ENCODE measurements around the gene CCDC170. TPM values are rescaled to one million over a fixed set of nuclear protein-coding genes. Genes with fewer than 3 reads are reported as not detected.

The CCDC170 gene
- total and polyA plus RNA-seq, 9 of the 15 experiments (the other 6 are each of a cell fraction or from before 2014, with no cell fraction given) = 0.01 to 0.18 (median 0.05) TPM; not detected in 6

GRCh38 chr6:151451950-151452749 lies 41.7 kb upstream of the CCDC170 start, which contains the start of gene RMND1 (continued):
- TF ChIP-seq, protein P1, sequence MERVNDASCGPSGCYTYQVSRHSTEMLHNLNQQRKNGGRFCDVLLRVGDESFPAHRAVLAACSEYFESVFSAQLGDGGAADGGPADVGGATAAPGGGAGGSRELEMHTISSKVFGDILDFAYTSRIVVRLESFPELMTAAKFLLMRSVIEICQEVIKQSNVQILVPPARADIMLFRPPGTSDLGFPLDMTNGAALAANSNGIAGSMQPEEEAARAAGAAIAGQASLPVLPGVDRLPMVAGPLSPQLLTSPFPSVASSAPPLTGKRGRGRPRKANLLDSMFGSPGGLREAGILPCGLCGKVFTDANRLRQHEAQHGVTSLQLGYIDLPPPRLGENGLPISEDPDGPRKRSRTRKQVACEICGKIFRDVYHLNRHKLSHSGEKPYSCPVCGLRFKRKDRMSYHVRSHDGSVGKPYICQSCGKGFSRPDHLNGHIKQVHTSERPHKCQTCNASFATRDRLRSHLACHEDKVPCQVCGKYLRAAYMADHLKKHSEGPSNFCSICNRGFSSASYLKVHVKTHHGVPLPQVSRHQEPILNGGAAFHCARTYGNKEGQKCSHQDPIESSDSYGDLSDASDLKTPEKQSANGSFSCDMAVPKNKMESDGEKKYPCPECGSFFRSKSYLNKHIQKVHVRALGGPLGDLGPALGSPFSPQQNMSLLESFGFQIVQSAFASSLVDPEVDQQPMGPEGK (CRISPR knock-in tag; IDR thresholded peaks at IDR 0.05; ENCODE audit: borderline replicate concordance) = no peak
- TF ChIP-seq ZNF444 (CRISPR knock-in tag; IDR thresholded peaks at IDR 0.05) (no peak), E2F4 (CRISPR knock-in tag; IDR thresholded peaks at IDR 0.05; ENCODE audit: low read depth) (peak; percentile 85), ZFX (CRISPR knock-in tag; IDR thresholded peaks at IDR 0.05) (peak; percentile 88), ZNF24 (IDR thresholded peaks at IDR 0.05) (peak; percentile 10; the same call in 1 of the 2 replicates), RBBP5 (IDR thresholded peaks at IDR 0.05; ENCODE audit: borderline replicate concordance, insufficient read depth, low read length, poor library complexity, severe bottlenecking) (peak; percentile 99), TAF7 (tag; IDR thresholded peaks at IDR 0.05) (peak; percentile 56), CLOCK (CRISPR knock-in tag; IDR thresholded peaks at IDR 0.05; ENCODE audit: borderline replicate concordance) (peak; percentile 75; the same call in 1 of the 2 replicates), TCF7 (IDR thresholded peaks at IDR 0.05; ENCODE audit: borderline replicate concordance) (peak; percentile 82; the same call in 1 of the 2 replicates)
- TF ChIP-seq, protein P2, sequence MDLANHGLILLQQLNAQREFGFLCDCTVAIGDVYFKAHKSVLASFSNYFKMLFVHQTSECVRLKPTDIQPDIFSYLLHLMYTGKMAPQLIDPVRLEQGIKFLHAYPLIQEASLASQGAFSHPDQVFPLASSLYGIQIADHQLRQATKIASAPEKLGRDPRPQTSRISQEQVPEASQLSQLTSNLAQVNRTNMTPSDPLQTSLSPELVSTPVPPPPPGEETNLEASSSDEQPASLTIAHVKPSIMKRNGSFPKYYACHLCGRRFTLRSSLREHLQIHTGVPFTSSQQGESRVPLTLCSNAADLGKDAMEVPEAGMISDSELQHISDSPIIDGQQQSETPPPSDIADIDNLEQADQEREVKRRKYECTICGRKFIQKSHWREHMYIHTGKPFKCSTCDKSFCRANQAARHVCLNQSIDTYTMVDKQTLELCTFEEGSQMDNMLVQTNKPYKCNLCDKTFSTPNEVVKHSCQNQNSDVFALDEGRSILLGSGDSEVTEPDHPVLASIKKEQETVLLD (IDR thresholded peaks at IDR 0.05) = peak; percentile 95
- TF ChIP-seq, protein P3, sequence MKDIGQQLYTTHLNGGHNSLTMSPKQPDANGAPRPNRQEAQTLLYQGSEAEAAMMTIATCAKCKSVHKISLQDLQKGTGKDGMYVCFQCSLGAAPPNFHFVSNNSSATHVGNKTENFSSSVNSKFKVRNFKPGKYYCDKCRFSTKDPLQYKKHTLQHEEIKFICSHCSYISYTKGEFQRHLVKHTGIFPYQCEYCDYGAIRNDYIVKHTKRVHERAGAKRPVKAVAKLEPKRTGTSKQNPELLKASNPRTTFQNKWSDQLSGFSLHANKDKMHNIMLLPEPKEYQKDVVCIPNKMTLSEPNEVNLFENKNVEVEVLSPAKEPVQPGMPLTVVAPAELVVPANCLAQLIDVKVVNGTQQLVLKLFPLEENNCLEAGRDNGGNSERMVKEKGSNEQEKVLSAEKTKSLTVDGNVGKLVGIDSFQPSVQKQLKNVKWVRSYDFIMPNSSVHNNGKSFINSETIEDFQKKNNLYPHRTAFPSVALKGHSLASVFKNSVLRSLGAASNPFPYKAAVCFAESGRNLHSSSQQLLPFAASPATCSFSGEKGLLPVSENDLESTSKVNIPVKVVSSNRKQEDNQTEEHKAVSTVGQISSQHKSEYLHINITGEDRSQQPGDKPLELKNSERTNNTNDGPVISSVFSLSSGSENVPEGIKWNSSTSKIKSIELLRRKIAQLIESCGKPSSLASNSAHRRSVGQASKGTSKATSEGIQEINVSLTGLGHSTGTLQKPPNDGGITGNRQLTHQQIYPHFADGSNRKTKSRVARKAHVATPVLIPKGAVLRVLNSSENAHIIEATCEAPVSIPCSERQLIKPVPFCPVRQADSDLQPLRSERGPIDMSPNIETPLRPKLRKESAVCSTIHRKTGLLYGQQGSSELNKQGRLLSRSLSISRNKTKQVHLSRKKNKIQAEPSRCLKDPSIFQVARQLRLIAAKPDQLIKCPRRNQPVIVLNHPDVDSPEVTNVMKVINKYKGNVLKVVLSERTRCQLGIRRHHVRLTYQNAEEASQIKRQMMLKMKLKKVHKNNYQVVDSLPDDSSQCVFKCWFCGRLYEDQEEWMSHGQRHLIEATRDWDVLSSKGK (CRISPR knock-in tag; IDR thresholded peaks at IDR 0.05) = no peak
